Esophagus squamous epithelium (tissue), 4 donors: ENCODE measurements around the gene CHD6.

Source experiments
- CTCF ChIP-seq, 6 experiments: fragments of 450-650 bp in 4 of 6; fragments of 200-600 bp in 2 of 6; sonication (generic) in 2 of 6; IDR thresholded peaks; one replicate each; pipeline ENCODE4 v1.5.1; 2016 to 2019; ENCODE audit warnings: antibody characterized with exemption in 6 of 6, mild to moderate bottlenecking in 4 of 6, moderate library complexity in 4 of 6
- POLR2A ChIP-seq, 4 donors: fragments of 450-650 bp; IDR thresholded peaks; one replicate each; pipeline ENCODE4 v1.6.1; 2017; ENCODE audit warnings: antibody characterized with exemption in 4 of 4, mild to moderate bottlenecking in 4 of 4, moderate library complexity in 3 of 4

- TF ChIP-seq CTCF (IDR thresholded peaks at IDR 0.05) = no peak
- TF ChIP-seq POLR2A (IDR thresholded peaks at IDR 0.05) = no peak
Observed at GRCh38 chr20:41523857-41524256, 94.3 kb downstream of the CHD6 start.
